ENCODE results near the gene APOL2.

DNA sequence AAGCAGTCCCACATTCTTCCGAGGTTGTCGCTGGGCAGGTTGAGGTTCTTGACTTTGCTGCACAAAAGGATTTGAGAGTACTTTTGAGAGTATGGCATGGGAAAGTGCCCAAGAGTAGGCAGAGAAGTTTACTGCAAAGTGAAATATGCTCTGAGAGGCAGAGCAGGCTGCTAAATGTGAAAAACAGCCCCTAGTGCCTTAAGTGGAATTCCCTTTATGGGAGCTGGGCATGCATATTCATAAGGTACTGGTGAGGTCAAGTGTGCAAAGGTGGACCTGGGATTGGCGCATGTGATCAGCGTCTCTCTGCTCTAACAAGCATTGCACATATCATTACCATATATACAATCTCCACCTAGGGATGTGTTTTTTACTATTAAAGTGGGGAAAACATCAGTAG is 25.7 kb downstream of the APOL2 start:
- TF ChIP-seq, protein P1, sequence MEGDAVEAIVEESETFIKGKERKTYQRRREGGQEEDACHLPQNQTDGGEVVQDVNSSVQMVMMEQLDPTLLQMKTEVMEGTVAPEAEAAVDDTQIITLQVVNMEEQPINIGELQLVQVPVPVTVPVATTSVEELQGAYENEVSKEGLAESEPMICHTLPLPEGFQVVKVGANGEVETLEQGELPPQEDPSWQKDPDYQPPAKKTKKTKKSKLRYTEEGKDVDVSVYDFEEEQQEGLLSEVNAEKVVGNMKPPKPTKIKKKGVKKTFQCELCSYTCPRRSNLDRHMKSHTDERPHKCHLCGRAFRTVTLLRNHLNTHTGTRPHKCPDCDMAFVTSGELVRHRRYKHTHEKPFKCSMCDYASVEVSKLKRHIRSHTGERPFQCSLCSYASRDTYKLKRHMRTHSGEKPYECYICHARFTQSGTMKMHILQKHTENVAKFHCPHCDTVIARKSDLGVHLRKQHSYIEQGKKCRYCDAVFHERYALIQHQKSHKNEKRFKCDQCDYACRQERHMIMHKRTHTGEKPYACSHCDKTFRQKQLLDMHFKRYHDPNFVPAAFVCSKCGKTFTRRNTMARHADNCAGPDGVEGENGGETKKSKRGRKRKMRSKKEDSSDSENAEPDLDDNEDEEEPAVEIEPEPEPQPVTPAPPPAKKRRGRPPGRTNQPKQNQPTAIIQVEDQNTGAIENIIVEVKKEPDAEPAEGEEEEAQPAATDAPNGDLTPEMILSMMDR (conservative IDR thresholded peaks at IDR 0.05; ENCODE audit: low read length): no peak
- TF ChIP-seq EZH2phosphoT487 (IDR thresholded peaks at IDR 0.05; ENCODE audit: borderline replicate concordance, low read depth, low read length): no peak
